Body of pancreas (tissue), 4 donors: ENCODE measurements around the gene OR6C3. TPM values are rescaled to one million over a fixed set of nuclear protein-coding genes. Genes with fewer than 3 reads are reported as not detected.

ENCODE experiments used
- ATAC-seq: fragments of 150-250 bp; one replicate; pipeline ENCODE4 v1.9.1; 2016
- DNase-seq, 4 donors: peaks; one replicate each; pipeline ENCODE4 v3.0.0-alpha.2; 2019
- H3K27ac ChIP-seq, 4 donors: fragments of 200-600 bp; sonication (generic); 1 replicate in 3 of 4; 2 replicates in 1 of 4; pipeline versions ENCODE4 v1.5.1 to v1.6.1; 2016 to 2019; ENCODE audit warnings: mild to moderate bottlenecking in 1 of 4, mixed read lengths in 1 of 4, moderate library complexity in 1 of 4
- H3K27me3 ChIP-seq, 2 donors: fragments of 200-600 bp; sonication (generic); one replicate each; pipeline ENCODE4 v1.6.0; 2016; ENCODE audit warnings: mild to moderate bottlenecking in 1 of 2
- H3K36me3 ChIP-seq, 2 donors: fragments of 200-600 bp; sonication (generic); replicated peaks in 1 of 2; 2 replicates each; pipeline ENCODE4 v1.5.1; 2016; ENCODE audit warnings: low read depth in 2 of 2; ENCODE audit not compliant: insufficient read depth in 1 of 2
- H3K4me1 ChIP-seq: fragments of 200-600 bp; sonication (generic); one replicate; pipeline ENCODE4 v1.6.0; 2016
- H3K4me3 ChIP-seq, 2 donors: fragments of 200-600 bp; sonication (generic); 1 replicate in 1 of 2; 2 replicates in 1 of 2; pipeline ENCODE4 v1.5.1; 2016 to 2019
- H3K9me3 ChIP-seq, 3 donors: fragments of 200-600 bp; sonication (generic); 1 replicate in 2 of 3; 2 replicates in 1 of 3; pipeline ENCODE4 v1.5.1; 2016
- CTCF ChIP-seq, 7 experiments: fragments of 450-650 bp in 4 of 7; fragments of 200-600 bp in 3 of 7; sonication (generic) in 3 of 7; IDR thresholded peaks; one replicate each; pipeline ENCODE4 v1.5.1; 2016 to 2019; ENCODE audit warnings: antibody characterized with exemption in 7 of 7
- POLR2A ChIP-seq, 3 donors: fragments of 450-650 bp; IDR thresholded peaks; one replicate each; pipeline ENCODE4 v1.6.1; 2016; ENCODE audit warnings: antibody characterized with exemption in 3 of 3, mild to moderate bottlenecking in 2 of 3
- WGBS, 2 donors: methylation state at CpG; one replicate each; pipeline ENCODE4 v1.1.5; 2017; 5-methylcytosine and 5-hydroxymethylcytosine counted together
- intact Hi-C: fragments of 100-400 bp; cut with DNase I; formaldehyde crosslinking; loops from one replicate; pipeline ENCODE4 v1.15.1; 2023
- total RNA-seq, 2 donors: library from RNA; depleted of rRNA; stranded (reverse); fragments of >200 nt; gene quantifications; one replicate each; pipeline ENCODE4 v1.1.0, GENCODE V29; 2016

The OR6C3 gene
- total RNA-seq, 2 donors from 2014 or later, result not detected

GRCh38 chr12:55372521-55372920 is 42.0 kb downstream of the OR6C3 start:
- 68% methylated on average over 4 of the region's 4 CpGs for WGBS, 2 donors
- Histone ChIP-seq H3K27ac (no peak overlapping the region), H3K9me3 (no peaks in the 10 kb centered on the region), H3K4me1 (no peaks in the 10 kb centered on the region), H3K27me3 (no peaks in the 10 kb centered on the region), H3K4me3 (no peak overlapping the region), H3K36me3 (no peaks in the 10 kb centered on the region)
- ATAC-seq (no peak), DNase-seq (no peak)
- intact Hi-C loops, result no loop called here
- TF ChIP-seq POLR2A (IDR thresholded peaks at IDR 0.05) (no peak), CTCF (IDR thresholded peaks at IDR 0.05) (no peak)

Other genes starting within 250 kb of the OR6C3 start
- gene OR9K2, start 204.3 kb upstream of the OR6C3 start, total RNA-seq, result not detected
- gene OR10A7, start 109.7 kb upstream of the OR6C3 start, total RNA-seq, result not detected
- not detected for gene OR6C74, start 86.1 kb upstream of the OR6C3 start, total RNA-seq
- gene OR6C6, start 34.2 kb upstream of the OR6C3 start, total RNA-seq, result not detected
- not detected for gene OR6C1, start 16.4 kb upstream of the OR6C3 start, total RNA-seq
- not detected for gene OR6C75, start 32.2 kb downstream of the OR6C3 start, total RNA-seq
- gene OR6C65, start 69.8 kb downstream of the OR6C3 start, total RNA-seq, result not detected
- not detected for gene OR6C76, start 95.5 kb downstream of the OR6C3 start, total RNA-seq
- not detected for gene OR6C2, start 113.3 kb downstream of the OR6C3 start, total RNA-seq
- gene OR6C70, start 139.4 kb downstream of the OR6C3 start, total RNA-seq, result not detected
- gene OR6C68, start 161.6 kb downstream of the OR6C3 start, total RNA-seq, result not detected
- gene OR6C4, start 218.9 kb downstream of the OR6C3 start, total RNA-seq, result not detected
- gene OR2AP1, start 241.7 kb downstream of the OR6C3 start, total RNA-seq, result not detected